ENCODE data around the gene PREP.

The PREP gene

DNA sequence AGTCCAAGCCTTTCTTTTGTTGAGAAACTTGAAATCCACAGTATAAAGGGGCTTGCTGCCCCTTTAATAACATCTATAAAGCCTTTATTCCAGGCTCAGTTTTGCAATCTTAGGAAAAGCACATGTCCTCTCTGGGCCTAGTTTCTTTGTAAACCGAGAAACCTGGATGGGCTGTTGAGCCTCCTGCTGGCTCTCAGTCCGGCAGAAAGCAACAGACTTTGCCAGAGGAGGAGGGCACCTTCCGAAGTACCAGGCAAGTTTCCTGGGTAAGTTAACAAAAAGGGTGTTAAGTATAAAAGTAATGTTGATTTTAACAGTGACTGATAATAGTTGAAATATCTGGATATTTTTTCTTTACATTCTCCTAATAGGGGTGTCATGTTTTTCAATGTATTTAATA, 124.1 kb downstream of the PREP start:
- peaks cover 64 to 70% of the 10 kb centered on the region in 2 donors for H3K36me3 ChIP-seq (ENCODE audit: control insufficient read depth in 2 of 2, insufficient read depth in 2 of 2, low read length in 2 of 2)
- H3K9ac ChIP-seq (ENCODE audit: low read depth in 1 of 2, low read length in 2 of 2) = no peak overlapping the region
- H3K9me3 ChIP-seq (ENCODE audit: control insufficient read depth in 2 of 2, low read length in 2 of 2) = no peaks in the 10 kb centered on the region
- H3K4me3 ChIP-seq (ENCODE audit: low read length in 2 of 2) = no peak overlapping the region
- no peak overlapping the region for H3K27ac ChIP-seq (ENCODE audit: low read depth in 2 of 2, low read length in 2 of 2)
- no peaks in the 10 kb centered on the region for H3K27me3 ChIP-seq (ENCODE audit: control insufficient read depth in 2 of 2, insufficient read depth in 2 of 2, low read length in 2 of 2)
- no peaks in the 10 kb centered on the region for H3K4me1 ChIP-seq (ENCODE audit: control insufficient read depth in 2 of 2, insufficient read depth in 2 of 2, low read length in 2 of 2)

DNA sequence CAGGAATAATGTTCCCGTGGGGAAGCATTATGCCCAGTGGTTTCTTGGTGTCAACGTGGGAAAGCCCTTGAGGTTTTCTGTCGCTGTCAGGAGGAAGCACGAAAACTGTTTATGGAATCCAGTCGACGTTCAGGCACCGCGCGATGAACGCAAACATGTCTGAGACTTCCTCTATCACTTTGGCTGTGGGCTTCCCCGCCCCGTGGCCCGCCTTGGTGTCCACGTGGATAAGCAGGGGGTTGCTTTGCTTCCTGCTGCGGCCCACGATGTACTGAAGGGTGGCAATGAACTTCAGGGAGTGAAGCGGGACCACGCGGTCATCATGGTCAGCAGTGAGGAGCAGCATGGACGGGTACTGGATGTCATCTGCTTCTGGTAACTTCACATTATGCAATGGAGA, 124.8 kb downstream of the PREP start:
- no peak overlapping the region for H3K4me3 ChIP-seq (ENCODE audit: low read length in 2 of 2)
- no peak overlapping the region for H3K9ac ChIP-seq (ENCODE audit: low read depth in 1 of 2, low read length in 2 of 2)
- H3K27me3 ChIP-seq (ENCODE audit: control insufficient read depth in 2 of 2, insufficient read depth in 2 of 2, low read length in 2 of 2) = no peaks in the 10 kb centered on the region
- H3K9me3 ChIP-seq (ENCODE audit: control insufficient read depth in 2 of 2, low read length in 2 of 2) = no peaks in the 10 kb centered on the region
- peaks cover 0 to under 1% of the 10 kb centered on the region in 2 donors for H3K4me1 ChIP-seq (ENCODE audit: control insufficient read depth in 2 of 2, insufficient read depth in 2 of 2, low read length in 2 of 2)
- no peak overlapping the region for H3K27ac ChIP-seq (ENCODE audit: low read depth in 2 of 2, low read length in 2 of 2)
- H3K36me3 ChIP-seq (ENCODE audit: control insufficient read depth in 2 of 2, insufficient read depth in 2 of 2, low read length in 2 of 2) = peaks cover 58 to 69% of the 10 kb centered on the region in 2 donors

DNA sequence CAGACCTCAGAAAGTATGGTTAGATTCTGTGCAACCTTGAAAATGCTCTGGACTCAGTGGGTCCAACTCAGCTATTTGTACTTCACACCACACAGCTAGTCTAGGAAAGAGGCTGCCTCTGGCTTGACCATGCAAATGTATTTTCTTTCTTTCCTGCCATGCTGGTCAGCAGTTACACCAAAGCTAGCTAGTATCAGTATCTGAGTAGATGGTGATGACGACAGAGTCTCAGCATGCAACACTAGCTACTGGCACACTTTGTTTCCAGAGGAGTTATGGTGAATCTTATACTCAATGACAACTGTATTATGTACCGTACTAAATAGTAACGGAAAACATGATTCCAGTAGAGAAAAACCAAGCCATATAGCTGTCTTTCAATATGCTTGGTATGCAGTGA, 126.5 kb downstream of the PREP start:
- H3K4me3 ChIP-seq (ENCODE audit: low read length in 2 of 2) = no peak overlapping the region
- H3K4me1 ChIP-seq (ENCODE audit: control insufficient read depth in 2 of 2, insufficient read depth in 2 of 2, low read length in 2 of 2) = peaks cover 0 to 2% of the 10 kb centered on the region in 2 donors
- H3K9ac ChIP-seq (ENCODE audit: low read depth in 1 of 2, low read length in 2 of 2) = no peak overlapping the region
- H3K27me3 ChIP-seq (ENCODE audit: control insufficient read depth in 2 of 2, insufficient read depth in 2 of 2, low read length in 2 of 2) = no peaks in the 10 kb centered on the region
- peaks cover 42 to 54% of the 10 kb centered on the region in 2 donors for H3K36me3 ChIP-seq (ENCODE audit: control insufficient read depth in 2 of 2, insufficient read depth in 2 of 2, low read length in 2 of 2)
- H3K27ac ChIP-seq (ENCODE audit: low read depth in 2 of 2, low read length in 2 of 2) = no peak overlapping the region
- H3K9me3 ChIP-seq (ENCODE audit: control insufficient read depth in 2 of 2, low read length in 2 of 2) = no peaks in the 10 kb centered on the region

DNA sequence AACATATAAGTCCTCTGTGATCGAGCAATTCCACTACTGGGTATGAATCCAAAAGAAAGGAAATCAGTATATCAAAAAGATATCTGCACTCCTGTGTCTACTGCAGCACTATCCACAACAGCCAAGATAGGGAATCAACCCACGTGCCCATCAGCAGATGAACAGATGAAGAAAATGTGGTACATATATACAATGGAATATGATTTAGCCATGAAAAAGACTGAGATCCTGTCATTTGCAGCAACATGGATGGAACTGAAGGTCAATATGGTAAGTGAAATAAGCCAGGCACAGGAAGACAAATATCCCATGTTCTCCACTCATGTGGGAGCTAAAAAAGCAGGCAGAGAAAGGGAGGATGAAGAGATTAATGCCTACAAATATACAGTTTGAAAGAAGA, 127.3 kb downstream of the PREP start:
- Histone ChIP-seq H3K9ac (ENCODE audit: low read depth in 1 of 2, low read length in 2 of 2) (no peak overlapping the region), H3K9me3 (ENCODE audit: control insufficient read depth in 2 of 2, low read length in 2 of 2) (no peaks in the 10 kb centered on the region), H3K4me3 (ENCODE audit: low read length in 2 of 2) (no peak overlapping the region), H3K36me3 (ENCODE audit: control insufficient read depth in 2 of 2, insufficient read depth in 2 of 2, low read length in 2 of 2) (peaks cover 34 to 45% of the 10 kb centered on the region in 2 donors), H3K4me1 (ENCODE audit: control insufficient read depth in 2 of 2, insufficient read depth in 2 of 2, low read length in 2 of 2) (peaks cover 0 to 2% of the 10 kb centered on the region in 2 donors), H3K27me3 (ENCODE audit: control insufficient read depth in 2 of 2, insufficient read depth in 2 of 2, low read length in 2 of 2) (no peaks in the 10 kb centered on the region), H3K27ac (ENCODE audit: low read depth in 2 of 2, low read length in 2 of 2) (no peak overlapping the region)

DNA sequence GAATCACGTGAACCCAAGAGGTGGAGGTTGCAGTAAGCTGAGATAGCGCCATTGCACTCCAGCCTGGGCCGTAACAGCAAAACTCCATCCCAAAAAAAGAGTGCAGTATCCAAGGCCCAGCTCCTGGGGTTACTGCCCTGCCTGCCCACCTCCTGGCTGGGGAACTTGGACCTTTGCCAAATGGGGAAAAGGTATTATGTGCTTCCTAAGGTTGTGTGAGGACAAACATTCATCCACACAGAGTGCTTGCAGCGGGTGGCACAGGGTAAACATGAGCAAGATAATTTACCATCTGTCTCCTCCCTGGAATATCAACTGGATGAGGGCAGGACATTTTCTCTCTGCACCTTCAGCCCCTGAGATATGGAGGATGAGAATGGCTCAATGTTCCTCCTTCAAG, 128.2 kb downstream of the PREP start:
- Histone ChIP-seq H3K27me3 (ENCODE audit: control insufficient read depth in 2 of 2, insufficient read depth in 2 of 2, low read length in 2 of 2) (no peaks in the 10 kb centered on the region), H3K27ac (ENCODE audit: low read depth in 2 of 2, low read length in 2 of 2) (no peak overlapping the region), H3K4me3 (ENCODE audit: low read length in 2 of 2) (no peak overlapping the region)

DNA sequence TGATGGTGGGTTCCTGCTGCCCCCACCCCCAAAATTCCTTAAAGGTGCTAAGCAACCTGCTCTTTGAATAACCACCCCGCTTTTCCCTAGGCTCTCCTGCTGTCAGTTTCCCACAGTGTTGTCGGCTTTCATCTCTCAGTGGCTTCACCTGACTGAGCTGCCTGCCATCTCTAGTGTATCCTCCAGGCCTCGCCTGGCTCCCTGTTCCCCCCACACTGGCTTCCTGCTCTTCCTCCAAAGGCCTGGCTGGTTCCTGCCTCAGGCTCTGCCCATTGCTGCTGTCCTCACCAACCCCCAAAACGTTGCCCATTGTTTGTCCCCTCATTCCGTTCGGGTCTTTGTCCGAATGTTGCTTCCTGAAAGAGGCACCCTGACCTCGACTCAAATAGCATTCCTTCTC, 129.3 kb downstream of the PREP start:
- no peak overlapping the region for H3K4me3 ChIP-seq (ENCODE audit: low read length in 2 of 2)
- H3K36me3 ChIP-seq (ENCODE audit: control insufficient read depth in 2 of 2, insufficient read depth in 2 of 2, low read length in 2 of 2) = peaks cover 30 to 32% of the 10 kb centered on the region in 2 donors
- H3K4me1 ChIP-seq (ENCODE audit: control insufficient read depth in 2 of 2, insufficient read depth in 2 of 2, low read length in 2 of 2) = peaks cover 0 to 2% of the 10 kb centered on the region in 2 donors
- no peak overlapping the region for H3K9ac ChIP-seq (ENCODE audit: low read depth in 1 of 2, low read length in 2 of 2)
- H3K27ac ChIP-seq (ENCODE audit: low read depth in 2 of 2, low read length in 2 of 2) = no peak overlapping the region
- H3K27me3 ChIP-seq (ENCODE audit: control insufficient read depth in 2 of 2, insufficient read depth in 2 of 2, low read length in 2 of 2) = no peaks in the 10 kb centered on the region
- H3K9me3 ChIP-seq (ENCODE audit: control insufficient read depth in 2 of 2, low read length in 2 of 2) = no peaks in the 10 kb centered on the region

More for the DNA sequence above, 128.2 kb downstream of the PREP start:
- Histone ChIP-seq H3K4me1 (ENCODE audit: control insufficient read depth in 2 of 2, insufficient read depth in 2 of 2, low read length in 2 of 2) (peaks cover 0 to 2% of the 10 kb centered on the region in 2 donors), H3K9ac (ENCODE audit: low read depth in 1 of 2, low read length in 2 of 2) (no peak overlapping the region), H3K36me3 (ENCODE audit: control insufficient read depth in 2 of 2, insufficient read depth in 2 of 2, low read length in 2 of 2) (peaks cover 31 to 41% of the 10 kb centered on the region in 2 donors), H3K9me3 (ENCODE audit: control insufficient read depth in 2 of 2, low read length in 2 of 2) (no peaks in the 10 kb centered on the region)

DNA sequence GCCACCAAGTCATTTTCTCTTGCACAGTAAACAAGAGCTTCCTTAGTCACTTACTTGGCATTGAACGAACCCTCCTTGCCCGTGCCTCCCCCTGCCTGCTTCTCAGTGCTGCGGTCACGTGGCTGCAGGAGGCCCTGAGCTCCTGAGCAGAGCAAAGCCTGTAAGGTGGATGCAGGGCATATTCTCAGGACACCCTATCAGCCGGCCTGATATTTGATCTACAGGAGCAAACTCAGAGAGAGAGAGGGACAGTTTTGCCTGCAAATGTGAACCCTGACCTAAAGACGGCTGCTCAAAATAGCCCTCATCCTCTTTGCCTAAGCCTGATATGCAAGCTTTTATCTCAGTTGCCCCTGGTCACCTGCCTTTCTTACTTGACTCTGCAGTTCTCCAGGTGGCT, 130.1 kb downstream of the PREP start:
- Histone ChIP-seq H3K9ac (ENCODE audit: low read depth in 1 of 2, low read length in 2 of 2) (no peak overlapping the region), H3K27me3 (ENCODE audit: control insufficient read depth in 2 of 2, insufficient read depth in 2 of 2, low read length in 2 of 2) (no peaks in the 10 kb centered on the region), H3K36me3 (ENCODE audit: control insufficient read depth in 2 of 2, insufficient read depth in 2 of 2, low read length in 2 of 2) (peaks cover 22 to 24% of the 10 kb centered on the region in 2 donors), H3K27ac (ENCODE audit: low read depth in 2 of 2, low read length in 2 of 2) (no peak overlapping the region), H3K4me3 (ENCODE audit: low read length in 2 of 2) (no peak overlapping the region), H3K4me1 (ENCODE audit: control insufficient read depth in 2 of 2, insufficient read depth in 2 of 2, low read length in 2 of 2) (peaks cover 0 to 2% of the 10 kb centered on the region in 2 donors), H3K9me3 (ENCODE audit: control insufficient read depth in 2 of 2, low read length in 2 of 2) (no peaks in the 10 kb centered on the region)

DNA sequence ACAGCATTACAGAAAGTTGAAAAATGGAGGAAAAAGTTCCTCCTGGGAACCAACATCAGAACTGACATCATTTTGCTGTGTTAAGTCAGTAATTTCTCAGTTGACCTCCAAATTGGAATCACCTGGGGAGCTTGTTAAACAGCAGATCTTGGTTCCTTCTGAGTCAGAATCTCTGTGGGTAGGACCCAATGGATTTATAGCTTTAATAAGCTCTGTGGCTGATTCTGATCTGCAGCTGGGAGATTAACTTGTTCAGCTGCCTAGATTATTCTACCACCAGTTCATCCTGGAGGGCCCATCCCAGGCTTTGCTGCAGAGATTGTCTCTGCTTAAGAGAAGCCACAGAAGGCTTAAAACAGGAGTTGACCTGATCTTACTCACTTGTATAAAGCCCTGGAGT, 132.4 kb downstream of the PREP start:
- no peak overlapping the region for H3K9ac ChIP-seq (ENCODE audit: low read depth in 1 of 2, low read length in 2 of 2)
- peaks cover 6% of the 10 kb centered on the region in 2 donors for H3K36me3 ChIP-seq (ENCODE audit: control insufficient read depth in 2 of 2, insufficient read depth in 2 of 2, low read length in 2 of 2)
- no peak overlapping the region for H3K4me3 ChIP-seq (ENCODE audit: low read length in 2 of 2)
- no peaks in the 10 kb centered on the region for H3K27me3 ChIP-seq (ENCODE audit: control insufficient read depth in 2 of 2, insufficient read depth in 2 of 2, low read length in 2 of 2)
- no peaks in the 10 kb centered on the region for H3K9me3 ChIP-seq (ENCODE audit: control insufficient read depth in 2 of 2, low read length in 2 of 2)
- H3K4me1 ChIP-seq (ENCODE audit: control insufficient read depth in 2 of 2, insufficient read depth in 2 of 2, low read length in 2 of 2) = peaks cover 0 to 2% of the 10 kb centered on the region in 2 donors
- H3K27ac ChIP-seq (ENCODE audit: low read depth in 2 of 2, low read length in 2 of 2) = no peak overlapping the region

DNA sequence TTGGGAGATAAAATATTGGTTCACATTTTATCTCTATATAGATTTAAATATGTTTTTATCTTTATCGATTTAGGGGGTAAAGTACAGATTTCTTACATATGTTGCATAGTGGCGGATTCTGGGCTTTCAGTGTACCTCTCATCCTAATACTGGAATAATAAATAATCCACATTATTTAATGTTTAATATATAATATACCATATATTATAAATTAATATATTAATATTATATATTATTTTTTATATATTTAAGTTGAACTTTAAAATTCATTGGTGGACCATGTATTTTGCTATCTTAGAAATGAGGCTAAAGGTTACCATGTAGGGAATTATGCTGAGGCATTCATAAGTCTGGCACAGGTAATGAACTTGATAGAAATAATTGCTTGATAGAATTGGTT, 133.5 kb downstream of the PREP start:
- no peak overlapping the region for H3K9ac ChIP-seq (ENCODE audit: low read depth in 1 of 2, low read length in 2 of 2)

DNA sequence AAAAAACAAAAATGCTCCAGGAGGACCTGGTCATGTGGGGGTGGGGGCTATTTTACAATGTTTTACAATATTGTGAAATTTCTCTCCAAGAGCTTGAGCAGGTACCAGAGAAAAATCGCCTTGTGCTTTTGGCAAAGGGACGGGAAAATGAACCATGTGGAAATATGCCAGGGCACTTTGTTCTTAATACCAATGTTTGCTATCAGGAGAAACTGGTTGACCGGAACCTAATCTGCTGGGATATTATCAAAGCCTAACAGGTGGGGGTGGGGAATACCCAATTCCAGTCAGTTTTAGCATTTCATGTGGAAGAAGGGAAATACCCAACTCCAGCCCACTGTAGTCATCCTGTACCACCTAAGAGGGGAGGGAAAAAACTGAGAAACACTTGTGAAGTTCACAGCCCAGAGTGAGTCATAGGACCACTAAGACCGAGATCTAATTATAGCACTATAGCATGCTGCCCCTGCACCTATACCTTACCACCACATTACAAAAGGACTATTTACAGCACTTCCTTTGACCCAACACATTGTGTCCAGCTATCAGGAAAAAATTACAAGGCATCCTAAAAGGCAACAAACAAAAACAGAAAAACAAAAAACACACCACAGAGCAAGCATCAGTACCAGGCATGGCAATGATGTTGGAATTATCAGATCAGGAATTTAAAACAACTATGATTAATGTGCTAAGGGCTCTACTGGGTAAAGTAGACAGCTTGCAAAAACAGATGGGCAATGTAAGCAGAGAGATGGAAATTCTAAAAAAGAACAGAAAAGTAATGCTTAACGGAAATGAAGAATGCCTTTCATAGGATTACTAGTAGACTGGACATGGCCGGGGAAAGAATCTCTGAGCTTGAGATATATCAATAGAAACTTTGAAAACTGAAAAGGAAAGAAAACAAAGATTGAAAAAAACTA, 138.9 kb downstream of the PREP start:
- no peaks in the 10 kb centered on the region for H3K36me3 ChIP-seq (ENCODE audit: control insufficient read depth in 2 of 2, insufficient read depth in 2 of 2, low read length in 2 of 2)
- H3K9me3 ChIP-seq (ENCODE audit: control insufficient read depth in 2 of 2, low read length in 2 of 2) = no peaks in the 10 kb centered on the region
- no peak overlapping the region for H3K4me3 ChIP-seq (ENCODE audit: low read length in 2 of 2)
- H3K4me1 ChIP-seq (ENCODE audit: control insufficient read depth in 2 of 2, insufficient read depth in 2 of 2, low read length in 2 of 2) = no peaks in the 10 kb centered on the region
- H3K27me3 ChIP-seq (ENCODE audit: control insufficient read depth in 2 of 2, insufficient read depth in 2 of 2, low read length in 2 of 2) = no peaks in the 10 kb centered on the region
- no peak overlapping the region for H3K9ac ChIP-seq (ENCODE audit: low read depth in 1 of 2, low read length in 2 of 2)
- no peak overlapping the region for H3K27ac ChIP-seq (ENCODE audit: low read depth in 2 of 2, low read length in 2 of 2)

More for the DNA sequence above, 133.5 kb downstream of the PREP start:
- Histone ChIP-seq H3K27me3 (ENCODE audit: control insufficient read depth in 2 of 2, insufficient read depth in 2 of 2, low read length in 2 of 2) (no peaks in the 10 kb centered on the region), H3K4me1 (ENCODE audit: control insufficient read depth in 2 of 2, insufficient read depth in 2 of 2, low read length in 2 of 2) (peaks cover 0 to 2% of the 10 kb centered on the region in 2 donors), H3K9me3 (ENCODE audit: control insufficient read depth in 2 of 2, low read length in 2 of 2) (no peaks in the 10 kb centered on the region), H3K4me3 (ENCODE audit: low read length in 2 of 2) (no peak overlapping the region), H3K27ac (ENCODE audit: low read depth in 2 of 2, low read length in 2 of 2) (no peak overlapping the region), H3K36me3 (ENCODE audit: control insufficient read depth in 2 of 2, insufficient read depth in 2 of 2, low read length in 2 of 2) (no peaks in the 10 kb centered on the region)
